PC-9 (cell line): ENCODE results near the gene SEL1L3. TPM values are rescaled to one million over a fixed set of nuclear protein-coding genes. Genes with fewer than 3 reads are reported as not detected.

Experiments
- BruUV-seq: library from RNA; stranded (reverse); fragments of 400-500 nt; replicated peaks from 2 replicates; lab custom pipeline; 2021; lab: Mats Ljungman, UMichigan
- CTCF ChIA-PET: fragments of 300-600 bp; sonication (Branson Sonifier 250); formaldehyde crosslinking; loops from one replicate; lab custom pipeline; 2022; ENCODE audit warnings: antibody characterized with exemption; lab: Charles Lee
- POLR2A ChIA-PET: fragments of 300-600 bp; sonication (Branson Sonifier 250); formaldehyde crosslinking; loops from one replicate; lab custom pipeline; 2022; ENCODE audit warnings: antibody characterized with exemption; ENCODE audit not compliant: unreplicated experiment; lab: Charles Lee
- DNase-seq, 2 experiments: peaks; one replicate each; pipeline versions ENCODE4 v3.0.0 to v3.0.0-alpha.2; 2015 to 2022; ENCODE audit warnings: mixed read lengths in 1 of 2
- H2AFZ ChIP-seq: fragments of 200-600 bp; sonication (generic); 2 replicates; pipeline ENCODE4 v1.8.1; 2017; ENCODE audit warnings: antibody characterized with exemption
- H3F3A ChIP-seq: fragments of 200-600 bp; sonication (generic); 2 replicates; pipeline ENCODE4 v1.8.1; 2017; ENCODE audit warnings: antibody characterized with exemption, mild to moderate bottlenecking, low read depth; ENCODE audit not compliant: insufficient read depth
- H3K27ac ChIP-seq: fragments of 200-600 bp; sonication (generic); 2 replicates; pipeline ENCODE4 v1.6.1; 2016; ENCODE audit warnings: mixed run types
- H3K27me3 ChIP-seq: fragments of 200-600 bp; sonication (generic); 2 replicates; pipeline ENCODE4 v1.6.1; 2016; ENCODE audit warnings: low read depth, mixed run types; ENCODE audit not compliant: insufficient read depth
- H3K36me3 ChIP-seq: fragments of 200-600 bp; sonication (generic); 2 replicates; pipeline ENCODE4 v1.6.1; 2016; ENCODE audit warnings: low read depth, mixed run types
- H3K4me1 ChIP-seq: fragments of 200-600 bp; sonication (generic); replicated peaks from 2 replicates; pipeline ENCODE4 v1.6.1; 2016; ENCODE audit warnings: mixed run types; ENCODE audit not compliant: insufficient read depth
- H3K4me2 ChIP-seq: fragments of 200-600 bp; sonication (generic); 2 replicates; pipeline ENCODE4 v1.6.1; 2017; ENCODE audit warnings: mixed run types
- H3K4me3 ChIP-seq: fragments of 200-600 bp; sonication (generic); 2 replicates; pipeline ENCODE4 v1.6.1; 2016; ENCODE audit warnings: mixed run types
- H3K79me2 ChIP-seq: fragments of 200-600 bp; sonication (generic); 2 replicates; pipeline ENCODE4 v1.6.1; 2017; ENCODE audit warnings: low read depth, mixed run types
- H3K9me2 ChIP-seq: fragments of 200-600 bp; sonication (generic); 2 replicates; pipeline ENCODE4 v1.8.1; 2017; ENCODE audit warnings: mild to moderate bottlenecking; ENCODE audit not compliant: insufficient read depth
- H3K9me3 ChIP-seq: fragments of 200-600 bp; sonication (generic); 2 replicates; pipeline ENCODE4 v1.8.1; 2016; ENCODE audit warnings: low read depth; ENCODE audit not compliant: insufficient read depth
- H4K20me1 ChIP-seq: fragments of 200-600 bp; sonication (generic); 2 replicates; pipeline ENCODE4 v1.8.1; 2017; ENCODE audit not compliant: insufficient read depth
- EZH2 ChIP-seq: fragments of 200-600 bp; sonication (generic); IDR thresholded peaks from 2 replicates; pipeline ENCODE4 v1.8.0; 2017; ENCODE audit warnings: antibody characterized with exemption, low read depth
- intact Hi-C: fragments of 100-400 bp; cut with micrococcal nuclease; formaldehyde crosslinking; loops from one replicate; pipeline ENCODE4 v1.10.0; 2022; ENCODE audit not compliant: unreplicated experiment
- total RNA-seq: library from RNA; stranded (reverse); gene quantifications from 2 replicates; pipeline ENCODE4 v1.2.3, GENCODE V29; 2021
- TF ChIP-seq, protein P1 (sequence below): fragments of 200-600 bp; sonication (generic); conservative IDR thresholded peaks from 2 replicates; pipeline ENCODE4 v1.6.1; 2017; ENCODE audit warnings: mixed run types, antibody characterized with exemption, mild to moderate bottlenecking, moderate library complexity

The SEL1L3 gene
- total RNA-seq, 1 experiment from 2014 or later, result 79.2 TPM

DNA sequence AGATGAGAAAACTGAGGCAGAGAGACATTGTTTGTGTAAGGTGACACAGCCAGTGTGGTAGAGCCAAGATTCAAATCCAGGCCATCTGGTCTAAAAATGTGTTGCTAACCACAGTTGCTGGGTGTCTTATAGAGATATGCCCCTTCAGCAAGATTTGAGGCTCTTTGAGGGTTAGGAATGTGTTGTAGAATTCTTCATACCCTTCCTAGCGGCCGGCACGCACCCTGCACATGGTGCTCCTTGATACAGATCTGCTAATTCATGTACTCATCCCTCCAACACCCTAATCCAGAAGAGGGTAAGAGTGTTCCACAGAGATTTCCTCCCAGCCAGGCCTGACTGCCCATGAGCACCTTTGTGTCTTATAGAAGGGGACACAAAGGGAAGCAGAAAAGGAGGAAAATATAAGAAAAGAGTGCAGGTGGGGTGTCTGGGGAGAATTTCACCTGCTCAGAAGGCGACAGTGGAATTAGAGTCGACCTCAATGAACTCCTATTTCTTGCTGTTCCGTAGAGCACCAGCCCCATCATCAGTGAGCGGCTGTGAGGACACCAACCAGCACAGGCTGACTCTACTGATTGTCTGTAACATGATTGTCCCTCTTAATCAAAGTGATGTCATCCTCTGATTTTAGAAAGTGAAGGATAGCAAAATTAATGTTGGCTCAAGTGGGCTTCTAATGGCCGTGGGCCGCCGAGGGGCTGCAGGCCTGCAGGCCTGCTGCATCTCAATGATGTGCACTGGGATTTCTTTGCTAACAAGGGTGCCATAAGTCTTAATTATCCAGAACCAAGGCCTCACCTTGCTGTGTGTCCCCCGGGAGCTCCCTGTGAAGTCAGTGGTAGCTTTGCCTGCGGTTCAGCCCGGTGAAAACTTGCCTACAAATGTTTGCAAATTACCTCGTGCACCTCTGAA lies 27.1 kb upstream of the SEL1L3 start:
- ChIA-PET POLR2A (no interaction called here), CTCF (interaction anchor here (0.6 kb wide), 1 partner anchor 40 kb away, joined by 4 read pairs; no protein-coding TSS in a partner anchor)
- no peak for TF ChIP-seq EZH2
- TF ChIP-seq, protein P1, sequence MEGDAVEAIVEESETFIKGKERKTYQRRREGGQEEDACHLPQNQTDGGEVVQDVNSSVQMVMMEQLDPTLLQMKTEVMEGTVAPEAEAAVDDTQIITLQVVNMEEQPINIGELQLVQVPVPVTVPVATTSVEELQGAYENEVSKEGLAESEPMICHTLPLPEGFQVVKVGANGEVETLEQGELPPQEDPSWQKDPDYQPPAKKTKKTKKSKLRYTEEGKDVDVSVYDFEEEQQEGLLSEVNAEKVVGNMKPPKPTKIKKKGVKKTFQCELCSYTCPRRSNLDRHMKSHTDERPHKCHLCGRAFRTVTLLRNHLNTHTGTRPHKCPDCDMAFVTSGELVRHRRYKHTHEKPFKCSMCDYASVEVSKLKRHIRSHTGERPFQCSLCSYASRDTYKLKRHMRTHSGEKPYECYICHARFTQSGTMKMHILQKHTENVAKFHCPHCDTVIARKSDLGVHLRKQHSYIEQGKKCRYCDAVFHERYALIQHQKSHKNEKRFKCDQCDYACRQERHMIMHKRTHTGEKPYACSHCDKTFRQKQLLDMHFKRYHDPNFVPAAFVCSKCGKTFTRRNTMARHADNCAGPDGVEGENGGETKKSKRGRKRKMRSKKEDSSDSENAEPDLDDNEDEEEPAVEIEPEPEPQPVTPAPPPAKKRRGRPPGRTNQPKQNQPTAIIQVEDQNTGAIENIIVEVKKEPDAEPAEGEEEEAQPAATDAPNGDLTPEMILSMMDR, result no peak
- no peak overlapping the region for H3K4me3 ChIP-seq
- no peaks in the 10 kb centered on the region for H3K4me1 ChIP-seq
- no peaks in the 10 kb centered on the region for H3K79me2 ChIP-seq
- no peaks in the 10 kb centered on the region for H3K9me2 ChIP-seq
- no peaks in the 10 kb centered on the region for H3K27me3 ChIP-seq
- H3K9me3 ChIP-seq, result no peaks in the 10 kb centered on the region
- intact Hi-C loops, result no loop called here
- H2AFZ ChIP-seq, result no peak overlapping the region
- H3K27ac ChIP-seq, result no peak overlapping the region
- H4K20me1 ChIP-seq, result no peaks in the 10 kb centered on the region
- no peaks in the 10 kb centered on the region for H3F3A ChIP-seq
- BruUV-seq, result no TSS peak
- no peak overlapping the region for H3K4me2 ChIP-seq
- H3K36me3 ChIP-seq, result no peaks in the 10 kb centered on the region
- DNase-seq, result no peak

DNA sequence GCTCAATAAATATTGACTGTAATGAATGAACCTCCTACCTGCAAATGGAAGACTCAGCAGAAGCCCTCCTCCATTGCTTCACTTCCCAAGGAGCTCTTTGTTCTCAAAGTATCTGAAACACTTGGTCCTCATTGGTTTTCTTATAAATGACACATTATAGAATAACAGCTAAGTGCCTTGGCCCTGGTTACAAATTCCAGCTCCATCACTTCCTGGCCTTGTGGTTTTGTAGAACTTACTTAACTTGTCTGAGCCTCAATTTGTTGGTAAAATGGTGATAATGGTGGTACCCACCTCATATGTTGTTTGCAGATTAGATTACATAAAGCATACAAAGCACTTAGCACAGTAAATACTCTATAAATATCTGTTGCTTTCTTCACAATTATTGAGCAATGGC lies 26.0 kb upstream of the SEL1L3 start:
- Histone ChIP-seq H3K9me2 (no peaks in the 10 kb centered on the region), H3K79me2 (no peaks in the 10 kb centered on the region), H3K27ac (no peak overlapping the region), H2AFZ (no peak overlapping the region), H3K4me3 (no peak overlapping the region), H4K20me1 (no peaks in the 10 kb centered on the region), H3K36me3 (no peaks in the 10 kb centered on the region), H3K9me3 (no peaks in the 10 kb centered on the region), H3K27me3 (no peaks in the 10 kb centered on the region), H3F3A (no peaks in the 10 kb centered on the region), H3K4me1 (no peaks in the 10 kb centered on the region), H3K4me2 (no peak overlapping the region)
- BruUV-seq, result no TSS peak
- CTCF ChIA-PET, result no interaction called here
- POLR2A ChIA-PET, result no interaction called here
- intact Hi-C loops, result no loop called here
- TF ChIP-seq, protein P1, result no peak
- TF ChIP-seq EZH2, result no peak
- no peak for DNase-seq

DNA sequence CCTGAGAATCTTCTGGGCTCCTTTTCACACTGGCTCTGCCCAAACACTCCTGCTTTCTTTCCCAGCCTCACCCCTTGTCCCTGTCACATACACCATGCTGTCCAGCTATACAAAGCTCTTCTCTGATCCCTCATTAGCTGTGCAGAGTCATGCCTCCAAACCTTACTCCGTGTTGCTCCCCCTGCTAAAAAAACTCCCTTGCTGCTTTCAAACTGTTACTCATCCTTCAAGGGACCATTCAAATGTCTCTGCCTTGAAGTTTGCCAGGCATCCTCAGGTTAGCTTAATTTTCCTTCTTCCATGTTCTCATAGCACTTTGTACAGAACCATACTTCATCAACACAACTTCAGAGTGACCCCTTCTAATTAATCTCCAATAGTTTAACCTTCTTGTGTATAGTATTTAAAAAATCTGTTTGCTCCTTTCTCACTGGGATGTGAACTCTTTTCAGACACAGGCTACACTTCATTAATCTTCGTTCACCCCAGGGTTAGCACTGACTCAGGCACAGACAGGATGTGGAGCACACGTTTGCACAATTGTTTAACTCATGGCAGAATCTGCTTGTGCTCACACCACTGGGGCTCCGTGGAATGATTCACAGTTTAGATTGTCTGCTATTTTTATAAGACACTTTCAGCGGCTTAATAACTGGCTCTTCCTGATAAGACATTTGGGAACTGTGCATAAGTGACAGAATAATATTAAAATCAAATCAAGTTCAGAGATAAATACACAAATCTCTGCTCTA lies 21.4 kb upstream of the SEL1L3 start:
- H3K9me2 ChIP-seq, result no peaks in the 10 kb centered on the region
- H3K4me2 ChIP-seq, result no peak overlapping the region
- H3K36me3 ChIP-seq, result no peaks in the 10 kb centered on the region
- no peak for DNase-seq
- H2AFZ ChIP-seq, result no peak overlapping the region
- no peaks in the 10 kb centered on the region for H3F3A ChIP-seq
- H3K27ac ChIP-seq, result no peak overlapping the region
- ChIA-PET POLR2A (interaction anchor here (0.6 kb wide), 1 partner anchor 435 kb away, joined by 20 read pairs; no protein-coding TSS in a partner anchor), CTCF (no interaction called here)
- H3K79me2 ChIP-seq, result no peaks in the 10 kb centered on the region
- no peaks in the 10 kb centered on the region for H3K4me1 ChIP-seq
- TF ChIP-seq, protein P1, result no peak
- TF ChIP-seq EZH2, result no peak
- no peaks in the 10 kb centered on the region for H3K27me3 ChIP-seq
- H4K20me1 ChIP-seq, result no peaks in the 10 kb centered on the region
- BruUV-seq, result no TSS peak
- H3K4me3 ChIP-seq, result no peak overlapping the region
- H3K9me3 ChIP-seq, result no peaks in the 10 kb centered on the region
- intact Hi-C loops, result no loop called here
